Measurements from ENCODE around the gene HLA-DPA1. TPM values are rescaled to one million over a fixed set of nuclear protein-coding genes. Genes with fewer than 3 reads are reported as not detected.

The HLA-DPA1 gene
- total RNA-seq, 2 donors from 2014 or later: 62.0 to 71.2 TPM

GRCh38 chr6:33014841-33015634 lies 58.4 kb downstream of the HLA-DPA1 start:
- Mint-ChIP-seq H3K36me3 (ENCODE audit: low read depth) (peaks cover 6% of the 10 kb centered on the region), H3K4me3 (no peak overlapping the region), H3K27ac (no peak overlapping the region), H3K4me1 (peaks cover 34% of the 10 kb centered on the region), H3K27me3 (peaks cover 34% of the 10 kb centered on the region)
- peak in 1 of 3 donors; percentile 42 for DNase-seq
- peak; percentile 70 for ATAC-seq
- no peaks in the 10 kb centered on the region for H3K9me3 ChIP-seq (ENCODE audit: control insufficient read depth, low read length, poor library complexity, severe bottlenecking)

Other genes with a start within 250 kb of the HLA-DPA1 start
- gene TAP2, start 234.9 kb downstream of the HLA-DPA1 start, total RNA-seq: 100 to 1,000 TPM in 1 of 2 donors, 10 to 100 TPM in 1; 92.6 to 103 TPM
- 100 to 1,000 TPM; 131 to 139 TPM for gene PSMB8, start 229.6 kb downstream of the HLA-DPA1 start, total RNA-seq
- 100 to 1,000 TPM; 119 to 125 TPM for gene TAP1, start 219.9 kb downstream of the HLA-DPA1 start, total RNA-seq
- 100 to 1,000 TPM in 1 of 2 donors, 10 to 100 TPM in 1; 70.5 to 121 TPM for gene PSMB9, start 219.5 kb downstream of the HLA-DPA1 start, total RNA-seq
- gene HLA-DMB, start 132.6 kb downstream of the HLA-DPA1 start, total RNA-seq: 10 to 100 TPM; 11.1 to 23.3 TPM
- 10 to 100 TPM; 20.9 to 23.4 TPM for gene HLA-DMA, start 120.6 kb downstream of the HLA-DPA1 start, total RNA-seq
- 100 to 1,000 TPM; 409 to 459 TPM for gene BRD2, start 105.1 kb downstream of the HLA-DPA1 start, total RNA-seq
- 1 to 10 TPM; 2.6 to 5.1 TPM for gene HLA-DOA, start 64.1 kb downstream of the HLA-DPA1 start, total RNA-seq
- 10 to 100 TPM; 67.7 to 77.4 TPM for gene HLA-DPB1, start 2.3 kb upstream of the HLA-DPA1 start, total RNA-seq
- gene COL11A2, start 118.8 kb upstream of the HLA-DPA1 start, total RNA-seq: under 1 TPM; 0.52 to 0.89 TPM
- 10 to 100 TPM; 51.0 to 64.4 TPM for gene RXRB, start 127.0 kb upstream of the HLA-DPA1 start, total RNA-seq
- 10 to 100 TPM; 22.4 to 25.8 TPM for gene SLC39A7, start 127.2 kb upstream of the HLA-DPA1 start, total RNA-seq
- 10 to 100 TPM in 1 of 2 donors, 1 to 10 TPM in 1; 7.6 to 11.9 TPM for gene HSD17B8, start 131.0 kb upstream of the HLA-DPA1 start, total RNA-seq
- gene RING1, start 134.9 kb upstream of the HLA-DPA1 start, total RNA-seq: 10 to 100 TPM; 27.9 to 28.2 TPM
- 10 to 100 TPM; 66.5 to 68.3 TPM for gene VPS52, start 198.2 kb upstream of the HLA-DPA1 start, total RNA-seq
- 1,000 to 10,000 TPM; 4,373 to 4,641 TPM for gene RPS18, start 198.4 kb upstream of the HLA-DPA1 start, total RNA-seq
- gene B3GALT4, start 203.5 kb upstream of the HLA-DPA1 start, total RNA-seq: 10 to 100 TPM; 10.1 to 13.0 TPM
- gene WDR46, start 215.6 kb upstream of the HLA-DPA1 start, total RNA-seq: 10 to 100 TPM; 32.1 to 38.6 TPM
- 10 to 100 TPM; 16.5 to 25.7 TPM for gene PFDN6, start 216.0 kb upstream of the HLA-DPA1 start, total RNA-seq
- gene RGL2, start 225.3 kb upstream of the HLA-DPA1 start, total RNA-seq: 10 to 100 TPM; 42.1 to 56.2 TPM
- 100 to 1,000 TPM; 269 to 344 TPM for gene TAPBP, start 240.4 kb upstream of the HLA-DPA1 start, total RNA-seq
- gene ZBTB22, start 244.1 kb upstream of the HLA-DPA1 start, total RNA-seq: 10 to 100 TPM; 17.1 to 20.2 TPM
- 10 to 100 TPM; 34.5 to 49.0 TPM for gene DAXX, start 249.3 kb upstream of the HLA-DPA1 start, total RNA-seq